Naive thymus-derived CD4-positive, alpha-beta T cell (primary cell): Measurements from ENCODE around the gene TMEM203. TPM values are rescaled to one million over a fixed set of nuclear protein-coding genes. Genes with fewer than 3 reads are reported as not detected.

ENCODE experiments used
- ATAC-seq: fragments of 150-1000 bp; cut with Tn5 transposase; 2 replicates; pipeline ENCODE4 v1.10.0; 2021; ENCODE audit warnings: mild to moderate bottlenecking, moderate library complexity
- CTCF ChIA-PET: fragments of 350-600 bp; sonication (Branson Sonifier 250); formaldehyde crosslinking; loops from one replicate; lab custom pipeline; 2021; ENCODE audit warnings: antibody characterized with exemption; lab: Charles Lee
- POLR2A ChIA-PET: fragments of 350-600 bp; sonication (Branson Sonifier 250); formaldehyde crosslinking; loops from one replicate; lab custom pipeline; 2021; ENCODE audit warnings: antibody characterized with exemption, inconsistent platforms; lab: Charles Lee
- DNase-seq, 9 donors: peaks; one replicate each; pipeline versions ENCODE4 v3.0.0 to v3.0.0-alpha.2; 2020 to 2022; ENCODE audit warnings: mixed read lengths in 1 of 9
- H3K27ac ChIP-seq: one replicate; pipeline ENCODE4 v1.7.0; 2013; ENCODE audit warnings: mild to moderate bottlenecking, low read depth, low read length, moderate library complexity
- H3K27me3 ChIP-seq, 2 donors: one replicate each; pipeline ENCODE4 v1.7.0; 2013; ENCODE audit warnings: low read length in 2 of 2, mild to moderate bottlenecking in 2 of 2, moderate library complexity in 2 of 2; ENCODE audit not compliant: control insufficient read depth in 2 of 2, insufficient read depth in 2 of 2
- H3K36me3 ChIP-seq, 3 experiments: 1 replicate in 2 of 3; 2 replicates in 1 of 3; pipeline ENCODE4 v1.7.0; 2013; ENCODE audit warnings: low read length in 3 of 3, mild to moderate bottlenecking in 3 of 3, moderate library complexity in 1 of 3; ENCODE audit not compliant: insufficient read depth in 3 of 3, control insufficient read depth in 2 of 3
- H3K4me1 ChIP-seq, 2 donors: one replicate each; pipeline ENCODE4 v1.7.0; 2013; ENCODE audit warnings: low read length in 2 of 2, mild to moderate bottlenecking in 2 of 2, moderate library complexity in 1 of 2; ENCODE audit not compliant: control insufficient read depth in 2 of 2, insufficient read depth in 2 of 2
- H3K4me3 ChIP-seq: 2 replicates; pipeline ENCODE4 v1.7.0; 2013; ENCODE audit warnings: mild to moderate bottlenecking, low read length
- H3K9me3 ChIP-seq, 3 experiments: 1 replicate in 2 of 3; 2 replicates in 1 of 3; pipeline ENCODE4 v1.7.0; 2013; ENCODE audit warnings: low read length in 3 of 3; ENCODE audit not compliant: control insufficient read depth in 2 of 3
- H3K27ac Mint-ChIP-seq, 9 donors: one replicate each; pipeline ENCODE4 v1.8.0; 2020 to 2022; ENCODE audit warnings: mixed read lengths in 9 of 9, mild to moderate bottlenecking in 8 of 9, moderate library complexity in 5 of 9, inconsistent platforms in 2 of 9
- H3K27me3 Mint-ChIP-seq, 5 donors: one replicate each; pipeline ENCODE4 v1.8.0; 2021 to 2022; ENCODE audit warnings: mixed read lengths in 5 of 5, mild to moderate bottlenecking in 1 of 5
- H3K36me3 Mint-ChIP-seq, 5 donors: one replicate each; pipeline ENCODE4 v1.8.0; 2020 to 2022; ENCODE audit warnings: mixed read lengths in 5 of 5, mild to moderate bottlenecking in 3 of 5, inconsistent platforms in 1 of 5
- H3K4me1 Mint-ChIP-seq, 7 donors: one replicate each; pipeline ENCODE4 v1.8.0; 2020 to 2022; ENCODE audit warnings: mixed read lengths in 7 of 7, mild to moderate bottlenecking in 3 of 7, inconsistent platforms in 1 of 7
- H3K4me3 Mint-ChIP-seq, 10 donors: one replicate each; pipeline ENCODE4 v1.8.0; 2020 to 2022; ENCODE audit warnings: mild to moderate bottlenecking in 10 of 10, mixed read lengths in 10 of 10, moderate library complexity in 6 of 10, inconsistent platforms in 2 of 10
- H3K9me3 Mint-ChIP-seq, 11 donors: one replicate each; pipeline ENCODE4 v1.8.0; 2020 to 2022; ENCODE audit warnings: mixed read lengths in 11 of 11, mild to moderate bottlenecking in 4 of 11, inconsistent platforms in 1 of 11, moderate library complexity in 1 of 11
- intact Hi-C, 2 donors: fragments of 100-400 bp; cut with micrococcal nuclease; formaldehyde crosslinking; loops; one replicate each; pipeline ENCODE4 v1.15.1; 2023
- polyA plus RNA-seq, 2 donors: library from polyadenylated mRNA; unstranded; fragments of 300-500 nt; fragmentation: Illumina TruSeq; gene quantifications; one replicate each; pipeline ENCODE4 v1.2.3, GENCODE V29; 2021
- total RNA-seq, 6 experiments: library from RNA in 5 of 6; stranded (reverse) in 5 of 6; gene quantifications; 1 replicate in 5 of 6; 2 replicates in 1 of 6; pipeline ENCODE4 v1.2.3 and lab custom pipeline; 2021 to 2026

Gene TMEM203
- total and polyA plus RNA-seq, 7 experiments from 2014 or later = 22.6 to 172 (median 38.1) TPM

GRCh38 chr9:137167277-137167746, 38.1 kb downstream of the TMEM203 start:
- H3K27ac Mint-ChIP-seq = no peak overlapping the region
- Histone ChIP-seq H3K27me3 (peaks cover 11 to 19% of the 10 kb centered on the region in 2 donors), H3K4me3 (no peak overlapping the region), H3K9me3 (no peaks in the 10 kb centered on the region), H3K27ac (no peak overlapping the region), H3K4me1 (no peaks in the 10 kb centered on the region), H3K36me3 (no peaks in the 10 kb centered on the region)
- intact Hi-C loops = loop anchor here in 1 of 2 donors (5.0 kb wide), 1 partner anchor 320 kb away; the partner anchor contains the start of gene PHPT1
- CTCF ChIA-PET = no interaction called here
- H3K36me3 Mint-ChIP-seq = no peaks in the 10 kb centered on the region
- peaks cover 9 to 42% (median 23%) of the 10 kb centered on the region in 5 donors for H3K27me3 Mint-ChIP-seq
- DNase-seq (no peak), ATAC-seq (no peak)
- peaks cover 0 to 7% (median 0%) of the 10 kb centered on the region in 7 donors for H3K4me1 Mint-ChIP-seq
- POLR2A ChIA-PET = no interaction called here
- peak overlapping the region in 1 of 10 donors; percentile 75 for H3K4me3 Mint-ChIP-seq
- H3K9me3 Mint-ChIP-seq = no peaks in the 10 kb centered on the region

GRCh38 chr9:137166380-137167229, 38.8 kb downstream of the TMEM203 start:
- H3K36me3 ChIP-seq = no peaks in the 10 kb centered on the region
- Mint-ChIP-seq H3K36me3 (no peaks in the 10 kb centered on the region), H3K4me1 (peaks cover 0 to 10% (median 0%) of the 10 kb centered on the region in 7 donors), H3K27me3 (peaks cover 9 to 40% (median 23%) of the 10 kb centered on the region in 5 donors), H3K27ac (no peak overlapping the region), H3K4me3 (peak overlapping the region in 3 of 10 donors; percentile 23 to 75 (median 43)), H3K9me3 (no peaks in the 10 kb centered on the region)
- H3K4me1 ChIP-seq = no peaks in the 10 kb centered on the region
- H3K4me3 ChIP-seq = no peak overlapping the region
- no peaks in the 10 kb centered on the region for H3K9me3 ChIP-seq
- ChIA-PET CTCF (no interaction called here), POLR2A (interaction anchor here (1.5 kb wide), 1 partner anchor 37 kb away, joined by 3 read pairs; no protein-coding TSS in a partner anchor)
- DNase-seq = no peak
- H3K27ac ChIP-seq = no peak overlapping the region
- no peak for ATAC-seq
- intact Hi-C loops = loop anchor here in 1 of 2 donors (5.0 kb wide), 1 partner anchor 319 kb away; the partner anchor contains the start of gene PHPT1
- peaks cover 11 to 19% of the 10 kb centered on the region in 2 donors for H3K27me3 ChIP-seq

- Mint-ChIP-seq H3K27me3 (peaks cover 9 to 39% (median 16%) of the 10 kb centered on the region in 5 donors), H3K27ac (no peak overlapping the region), H3K9me3 (no peaks in the 10 kb centered on the region), H3K4me1 (peaks cover 0 to 10% (median 0%) of the 10 kb centered on the region in 7 donors), H3K4me3 (peak overlapping the region in 1 of 10 donors; percentile 28), H3K36me3 (no peaks in the 10 kb centered on the region)
- CTCF ChIA-PET = no interaction called here
- Histone ChIP-seq H3K27ac (no peak overlapping the region), H3K4me1 (no peaks in the 10 kb centered on the region), H3K36me3 (no peaks in the 10 kb centered on the region), H3K9me3 (no peaks in the 10 kb centered on the region), H3K27me3 (peaks cover 4 to 19% of the 10 kb centered on the region in 2 donors), H3K4me3 (no peak overlapping the region)
- intact Hi-C loops = loop anchor here in 1 of 2 donors (5.0 kb wide), 1 partner anchor 318 kb away; the partner anchor contains the start of gene PHPT1
- no peak for ATAC-seq
- POLR2A ChIA-PET = interaction anchor here (1.5 kb wide), 1 partner anchor 36 kb away, joined by 3 read pairs; no protein-coding TSS in a partner anchor
- DNase-seq = no peak
These were observed 40.1 kb downstream of the TMEM203 start for GRCh38 chr9:137165250-137165836.

- H3K4me1 Mint-ChIP-seq = peaks cover 0 to 10% (median 1%) of the 10 kb centered on the region in 7 donors
- no peaks in the 10 kb centered on the region for H3K4me1 ChIP-seq
- ChIA-PET POLR2A (no interaction called here), CTCF (no interaction called here)
- intact Hi-C loops = loop anchor here in 1 of 2 donors (5.0 kb wide), 1 partner anchor 317 kb away; the partner anchor contains the start of gene PHPT1
- no peak overlapping the region for H3K4me3 ChIP-seq
- no peak overlapping the region for H3K27ac ChIP-seq
- no peaks in the 10 kb centered on the region for H3K36me3 ChIP-seq
- no peaks in the 10 kb centered on the region for H3K9me3 Mint-ChIP-seq
- peak overlapping the region in 2 of 10 donors; percentile 28 to 67 for H3K4me3 Mint-ChIP-seq
- peaks cover 4 to 22% of the 10 kb centered on the region in 2 donors for H3K27me3 ChIP-seq
- H3K9me3 ChIP-seq = no peaks in the 10 kb centered on the region
- ATAC-seq (no peak), DNase-seq (no peak)
- H3K36me3 Mint-ChIP-seq = no peaks in the 10 kb centered on the region
- peaks cover 13 to 42% (median 18%) of the 10 kb centered on the region in 5 donors for H3K27me3 Mint-ChIP-seq
- no peak overlapping the region for H3K27ac Mint-ChIP-seq
These were observed 40.8 kb downstream of the TMEM203 start for GRCh38 chr9:137164370-137165249.

- H3K36me3 Mint-ChIP-seq = no peaks in the 10 kb centered on the region
- ChIA-PET POLR2A (no interaction called here), CTCF (no interaction called here)
- DNase-seq = no peak
- H3K27ac Mint-ChIP-seq = no peak overlapping the region
- H3K36me3 ChIP-seq = no peaks in the 10 kb centered on the region
- H3K4me1 Mint-ChIP-seq = peaks cover 0 to 13% (median 6%) of the 10 kb centered on the region in 7 donors
- no peak overlapping the region for H3K4me3 ChIP-seq
- H3K4me3 Mint-ChIP-seq = peak overlapping the region in 1 of 10 donors; percentile 60
- H3K27ac ChIP-seq = no peak overlapping the region
- peaks cover 21 to 50% (median 26%) of the 10 kb centered on the region in 5 donors for H3K27me3 Mint-ChIP-seq
- peaks cover 4 to 17% of the 10 kb centered on the region in 2 donors for H3K27me3 ChIP-seq
- no peaks in the 10 kb centered on the region for H3K9me3 ChIP-seq
- no peak for ATAC-seq
- H3K4me1 ChIP-seq = no peaks in the 10 kb centered on the region
- H3K9me3 Mint-ChIP-seq = peaks cover 0 to 2% (median 0%) of the 10 kb centered on the region in 11 donors
- intact Hi-C loops = no loop called here
These were observed 41.6 kb downstream of the TMEM203 start for GRCh38 chr9:137163805-137164204.

GRCh38 chr9:137163365-137163715, 42.1 kb downstream of the TMEM203 start:
- no peaks in the 10 kb centered on the region for H3K36me3 Mint-ChIP-seq
- Histone ChIP-seq H3K27ac (no peak overlapping the region), H3K27me3 (peaks cover 4 to 17% of the 10 kb centered on the region in 2 donors), H3K9me3 (no peaks in the 10 kb centered on the region), H3K4me1 (no peaks in the 10 kb centered on the region), H3K36me3 (no peaks in the 10 kb centered on the region), H3K4me3 (no peak overlapping the region)
- intact Hi-C loops = no loop called here
- H3K4me1 Mint-ChIP-seq = peaks cover 0 to 13% (median 5%) of the 10 kb centered on the region in 7 donors
- CTCF ChIA-PET = no interaction called here
- H3K27me3 Mint-ChIP-seq = peaks cover 22 to 55% (median 28%) of the 10 kb centered on the region in 5 donors
- peaks cover 0 to 2% (median 0%) of the 10 kb centered on the region in 11 donors for H3K9me3 Mint-ChIP-seq
- POLR2A ChIA-PET = interaction anchor here (1.0 kb wide), 1 partner anchor 61 kb away, joined by 3 read pairs; no protein-coding TSS in a partner anchor
- ATAC-seq (no peak), DNase-seq (no peak)
- peak overlapping the region in 1 of 9 donors; percentile 55 for H3K27ac Mint-ChIP-seq
- H3K4me3 Mint-ChIP-seq = peak overlapping the region in 1 of 10 donors; percentile 60
